Measurements from ENCODE around the gene DNAJB1.
A peak's percentile ranks its signal among the peaks of the same experiment; 100 is the strongest.
"Not testable (repeated sequence)": the region's sequence is repeated elsewhere in the genome, so short reads cannot be mapped to it uniquely, and the experiment has no call there.

DNAJB1 gene

GRCh38 chr19:14519860-14520407 lies 1.7 kb upstream of the DNAJB1 start:
- peak; percentile 66 to 87 (median 75) for DNase-seq

GRCh38 chr19:14519245-14519859 lies 1.2 kb upstream of the DNAJB1 start:
- DNase-seq, result no peak

DNA sequence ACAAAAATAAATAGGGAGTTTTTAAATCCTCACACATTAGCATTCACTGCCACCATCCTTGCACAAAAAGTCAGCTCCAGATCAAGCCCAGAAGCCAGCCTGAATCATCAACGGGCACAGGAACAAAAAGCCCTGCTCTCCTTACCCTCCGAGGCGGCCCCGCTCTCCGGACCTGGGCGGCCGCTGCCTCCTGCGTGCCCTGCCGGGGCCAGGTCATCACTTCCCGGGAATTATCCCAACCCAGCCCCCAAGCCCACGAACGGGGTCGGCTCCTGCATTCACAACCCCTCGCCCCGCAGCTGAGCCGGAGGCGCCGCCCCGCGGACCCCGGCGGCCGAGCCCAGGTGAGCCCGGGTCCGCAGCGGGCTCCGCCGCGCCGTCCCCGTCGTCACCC lies 754 bp downstream of the DNAJB1 start:
- peak in 1 of 4 experiments; percentile 47 for DNase-seq

DNA sequence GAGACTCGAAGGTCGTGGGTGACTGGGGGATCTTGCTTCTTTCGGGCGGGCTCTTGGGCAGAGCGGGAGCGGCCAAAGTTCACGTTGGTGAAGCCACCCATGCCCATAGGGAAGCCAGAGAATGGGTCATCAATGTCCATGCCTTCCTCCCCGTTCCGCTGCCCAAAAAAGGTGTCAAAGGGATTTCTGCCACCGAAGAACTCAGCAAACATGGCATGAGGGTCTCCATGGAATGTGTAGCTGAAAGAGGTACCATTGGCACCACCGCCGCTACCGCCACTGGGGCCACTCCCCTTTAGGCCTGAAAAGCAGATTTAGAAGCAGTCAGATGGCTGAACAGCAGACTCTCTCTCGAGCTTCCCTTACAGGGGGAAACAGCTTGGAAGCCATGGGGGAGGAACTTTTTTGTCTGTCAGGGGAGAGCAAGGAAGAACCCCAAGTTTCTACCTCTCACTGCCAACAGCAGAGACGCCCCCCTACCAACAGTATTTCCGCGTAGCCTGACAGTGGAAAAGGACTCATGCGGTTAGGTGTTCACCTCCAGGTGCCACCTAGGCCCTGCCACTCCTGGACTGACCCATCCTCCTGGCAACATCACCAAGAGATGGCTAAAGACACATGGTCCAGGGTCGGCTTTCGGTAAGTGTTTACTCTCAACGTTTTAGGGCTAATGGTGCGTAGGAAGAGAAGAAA lies 1.3 kb downstream of the DNAJB1 start:
- DNase-seq, result peak in 2 of 4 experiments; percentile 21 to 41

DNA sequence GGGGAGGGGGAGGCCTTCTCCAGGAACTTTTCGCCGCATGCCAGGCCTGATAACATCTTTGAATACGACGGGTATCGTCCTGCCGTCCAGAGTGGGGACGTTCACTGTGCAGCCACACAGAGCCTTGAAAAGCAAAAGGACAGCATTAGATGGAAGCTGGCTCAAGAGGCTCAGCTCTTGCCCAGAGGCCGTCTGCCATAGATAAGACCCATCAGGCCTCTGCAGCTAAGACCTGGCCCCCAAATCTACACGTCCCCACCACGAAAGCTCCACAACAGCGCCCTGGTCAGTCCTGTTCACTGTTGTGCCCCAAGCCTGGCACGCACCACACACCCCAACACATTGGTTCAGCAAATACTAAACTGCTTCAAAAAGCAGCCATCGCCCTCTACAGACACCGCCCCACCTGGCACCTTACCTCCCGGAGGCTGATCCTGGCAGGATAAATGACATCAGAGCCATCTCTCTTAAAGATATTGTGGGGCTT lies 2.1 kb downstream of the DNAJB1 start:
- DNase-seq, result no peak

DNA sequence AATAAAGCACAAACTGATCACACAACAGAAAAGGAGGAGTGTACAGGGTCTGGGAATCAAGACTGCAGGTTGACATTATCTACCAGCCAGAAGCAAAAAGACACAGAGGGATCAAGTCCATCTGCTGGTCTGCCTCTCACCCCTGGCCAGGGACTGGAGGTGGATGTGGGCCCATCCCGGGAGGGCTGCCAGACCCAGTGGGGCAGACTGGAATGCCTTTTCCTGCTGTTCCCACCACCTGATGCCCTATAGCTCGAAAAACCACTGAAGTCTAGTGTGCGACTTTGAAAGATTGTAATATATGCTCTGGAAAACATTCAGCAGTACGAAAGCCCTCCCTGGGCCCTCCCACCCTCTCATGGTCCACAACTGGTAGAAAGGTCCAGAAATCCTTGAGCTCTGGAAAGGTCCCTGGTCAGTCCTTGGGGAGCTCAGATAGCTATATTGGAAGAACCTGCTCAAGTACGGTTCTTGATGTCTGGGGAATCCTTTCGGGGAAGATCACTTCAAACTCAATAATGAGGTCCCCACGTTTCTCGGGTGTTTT lies 2.6 kb downstream of the DNAJB1 start:
- DNase-seq, result no peak

GRCh38 chr19:14514215-14514863 lies 3.9 kb downstream of the DNAJB1 start:
- no peak for DNase-seq

DNA sequence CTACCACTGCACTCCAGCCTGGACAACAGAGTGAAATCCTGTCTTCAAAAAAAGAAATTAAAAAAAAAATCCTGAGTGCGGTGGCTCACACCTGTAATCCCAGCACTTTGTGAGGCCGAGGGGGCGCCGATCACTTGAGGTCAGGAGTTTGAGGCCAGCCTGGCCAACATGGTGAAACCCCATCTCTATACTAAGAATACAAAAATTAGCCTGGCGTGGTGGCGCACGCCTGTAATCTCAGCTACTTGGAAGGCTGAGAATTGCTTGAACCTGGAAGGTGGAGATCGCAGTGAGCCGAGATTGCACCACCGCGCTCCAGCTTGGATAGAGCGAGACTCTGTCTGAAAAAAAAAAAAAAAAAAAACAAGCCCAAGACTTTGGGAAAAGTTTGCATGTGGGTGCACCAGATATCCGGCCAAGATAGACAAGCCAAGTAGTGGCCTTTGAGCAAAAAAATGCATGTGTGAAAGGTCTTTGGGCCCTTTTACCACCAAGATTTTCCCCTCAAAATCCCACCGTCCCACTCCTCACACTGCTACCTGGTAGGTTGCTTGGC lies 5.7 kb downstream of the DNAJB1 start:
- no peak for DNase-seq

- peak in 2 of 4 experiments; percentile 45 to 51 for DNase-seq
Observed at GRCh38 chr19:14511229-14511593, 7.0 kb downstream of the DNAJB1 start.

DNA sequence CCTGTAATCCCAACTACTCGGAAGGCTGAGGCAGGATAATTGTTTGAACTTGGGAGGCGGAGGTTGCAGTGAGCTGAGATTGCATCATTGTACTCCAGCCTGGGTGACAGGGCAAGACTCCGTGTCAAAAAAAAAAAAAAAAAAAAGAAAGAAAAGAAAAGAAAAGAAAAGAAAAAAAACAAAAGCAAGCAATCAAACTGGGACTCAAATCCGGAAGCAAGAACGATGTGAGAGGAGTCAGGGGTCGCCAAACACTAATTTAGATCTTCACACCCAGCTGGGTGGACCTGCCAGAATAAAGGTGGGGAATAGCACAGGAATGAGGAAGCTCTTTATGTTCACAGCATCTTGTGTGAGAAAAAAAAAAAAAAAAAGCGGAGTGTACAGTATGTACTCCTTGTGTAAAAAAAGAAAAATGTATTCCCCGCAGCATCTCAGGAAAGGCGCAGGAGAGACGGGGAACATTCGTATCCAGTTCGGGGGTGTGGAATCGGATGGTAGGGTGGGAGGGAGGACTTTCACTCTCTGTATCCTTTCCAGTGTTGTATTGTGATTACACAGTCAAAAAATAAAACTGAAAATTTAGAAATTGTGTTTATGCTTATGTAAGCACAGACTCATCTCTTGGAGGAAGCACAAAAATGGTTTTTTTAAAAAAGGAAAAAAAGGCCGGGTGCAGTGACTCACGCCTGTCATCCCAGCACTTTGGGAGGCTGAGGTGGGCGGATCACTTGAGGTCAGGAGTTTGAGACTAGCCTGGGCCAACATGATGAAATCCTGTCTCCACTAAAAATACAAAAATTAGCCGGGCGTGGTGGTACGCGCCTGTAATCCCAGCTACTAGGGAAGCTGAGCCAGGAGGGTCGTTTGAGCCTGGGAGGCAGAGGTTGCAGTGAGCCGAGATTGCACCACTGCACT lies 7.6 kb downstream of the DNAJB1 start:
- peak; percentile 73 to 94 (median 86) for DNase-seq

DNA sequence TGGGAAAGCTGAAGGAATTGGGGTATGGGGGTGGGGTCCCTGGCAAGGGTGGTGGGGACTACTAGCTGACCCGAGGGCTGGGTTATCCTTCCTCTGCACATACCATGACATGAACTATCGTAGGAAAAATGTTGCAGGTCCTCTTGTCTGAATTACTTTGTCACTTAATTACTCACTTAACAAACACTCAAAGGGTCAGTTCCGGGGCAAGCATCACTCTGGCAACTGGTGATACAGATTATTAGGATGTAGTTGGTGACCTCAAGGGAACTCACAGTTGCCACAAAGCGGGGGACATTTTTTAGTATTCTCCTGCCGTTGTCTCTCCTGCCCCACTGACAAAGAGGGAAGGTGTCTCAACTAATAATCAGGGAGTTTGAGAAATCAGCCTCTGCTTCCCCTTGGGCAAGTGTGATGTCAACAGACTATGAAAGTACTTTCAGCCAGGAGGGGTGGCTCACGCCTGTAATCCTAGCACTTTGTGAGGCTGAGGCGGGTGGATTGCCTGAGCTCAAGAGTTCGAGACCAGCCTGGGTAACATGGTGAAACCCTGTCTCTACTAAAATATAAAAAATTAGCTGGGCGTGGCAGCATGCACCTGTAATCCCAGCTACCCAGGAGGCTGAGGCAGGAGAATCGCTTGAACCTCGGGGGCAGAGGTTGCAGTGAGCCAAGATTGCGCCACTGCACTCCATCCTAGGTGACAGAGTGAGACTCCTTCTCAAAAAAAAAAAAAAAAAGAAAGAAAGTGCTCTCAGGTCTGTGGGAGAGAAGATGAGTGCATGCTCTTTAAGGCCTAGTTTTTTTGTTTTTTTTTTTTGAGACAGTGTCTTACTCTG lies 10.3 kb downstream of the DNAJB1 start:
- peak; percentile 56 to 85 (median 77) for DNase-seq

DNA sequence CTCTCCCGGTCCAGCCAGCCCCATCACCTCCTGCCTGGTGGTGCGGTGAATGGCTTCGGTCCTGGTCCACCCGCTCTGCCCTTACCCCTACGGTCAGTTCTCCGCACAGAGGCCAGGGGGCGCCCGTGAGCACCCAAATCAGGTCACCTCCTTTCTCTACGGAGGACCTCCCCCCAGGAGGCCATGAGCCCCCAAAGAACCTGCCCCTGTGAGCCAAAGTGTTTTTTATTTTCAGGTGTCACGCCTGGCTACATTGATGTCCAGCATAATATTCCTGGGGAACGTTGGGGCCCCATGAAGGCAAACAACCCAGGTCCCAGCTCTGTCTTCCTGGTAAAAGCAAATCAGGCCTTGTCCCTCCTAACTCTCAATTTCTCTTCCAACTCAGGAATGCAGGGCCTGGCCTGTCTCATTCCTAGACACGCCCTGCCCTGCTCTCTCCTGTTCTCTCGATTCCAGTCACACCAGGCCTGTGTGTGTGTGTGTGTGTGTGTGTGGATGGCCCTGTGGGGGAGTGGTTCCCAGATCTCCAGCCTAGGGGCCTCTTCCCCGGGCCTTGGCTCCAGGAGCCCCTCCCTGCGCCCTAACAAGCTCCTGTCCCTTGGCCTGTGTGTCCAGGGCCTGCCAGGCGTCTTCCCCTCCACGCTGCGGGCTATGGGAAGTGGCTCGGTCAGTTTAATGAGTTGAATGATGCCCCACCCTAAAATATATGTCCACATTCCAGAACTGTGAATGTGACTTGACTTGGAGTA lies 12.5 kb downstream of the DNAJB1 start:
- DNase-seq, result peak; percentile 64 to 89 (median 76)

DNA sequence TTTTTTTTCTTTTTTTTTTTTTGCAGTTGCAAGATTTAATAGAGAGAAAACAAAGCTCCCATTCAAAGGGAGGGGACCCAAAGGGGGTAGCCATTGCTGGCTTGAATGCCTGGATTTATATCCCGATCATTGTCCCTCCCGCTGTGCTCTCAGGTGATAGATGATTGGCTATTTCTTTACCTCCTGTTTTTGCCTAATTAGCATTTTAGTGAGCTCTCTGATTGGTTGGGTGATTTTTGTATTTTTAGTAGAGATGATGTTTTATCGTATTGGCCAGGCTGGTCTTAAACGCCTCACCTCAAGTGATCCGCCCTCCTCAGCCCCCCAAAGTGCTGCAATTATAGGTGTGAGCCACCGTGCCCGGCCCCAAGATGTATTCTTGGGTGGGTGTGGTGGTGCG lies 13.6 kb downstream of the DNAJB1 start:
- not testable (repeated sequence) for DNase-seq

GRCh38 chr19:14503285-14503684 lies 14.9 kb downstream of the DNAJB1 start:
- no peak for DNase-seq

GRCh38 chr19:14502334-14503092 lies 15.7 kb downstream of the DNAJB1 start:
- DNase-seq, result no peak

DNA sequence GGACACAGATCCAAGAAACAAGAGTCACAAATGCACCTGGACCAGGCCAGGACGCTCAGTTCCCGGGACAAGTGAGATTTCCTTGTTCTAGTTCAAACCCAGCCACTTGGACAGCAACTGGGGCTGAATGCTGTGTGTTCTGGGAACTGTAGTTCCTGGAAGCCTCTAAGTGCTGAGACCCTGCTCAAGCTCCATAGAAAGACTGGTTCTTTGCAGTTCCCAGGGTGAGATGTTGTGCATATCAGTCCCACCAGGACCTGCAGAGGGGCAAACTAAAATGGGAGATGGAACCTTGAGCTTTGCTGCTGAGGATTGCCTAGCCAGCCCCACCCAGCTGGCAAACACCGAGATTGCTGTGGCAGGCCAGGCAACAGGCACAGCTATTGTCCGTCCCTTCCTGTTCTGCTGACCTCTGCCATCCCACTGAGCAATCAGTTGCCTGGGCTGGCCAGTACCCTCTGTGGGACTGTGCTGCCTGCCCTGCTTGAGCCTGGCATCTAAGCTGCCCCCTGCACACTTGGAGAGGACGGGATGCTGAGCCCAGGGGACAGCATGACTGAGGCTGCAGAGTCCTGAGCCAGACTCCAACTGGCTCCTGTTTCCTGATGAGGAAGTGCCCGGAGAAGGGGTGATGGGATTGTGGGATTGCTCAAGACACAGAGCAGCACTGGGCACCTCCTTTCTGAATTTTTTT lies 20.8 kb downstream of the DNAJB1 start:
- DNase-seq, result peak; percentile 30 to 63 (median 60)

- DNase-seq, result no peak
Observed at GRCh38 chr19:14496834-14497227, 21.4 kb downstream of the DNAJB1 start.

GRCh38 chr19:14496029-14496833 lies 22.0 kb downstream of the DNAJB1 start, which contains the start of gene GIPC1:
TSS of gene GIPC1 (minus strand) at chr19:14496127. CDS start at chr19:14482976, 13,151 bp downstream.
- DNase-seq, result peak; percentile 93 to 96 (median 95)

Measured in suppressor macrophage (primary cell).